ES-I3 (cell line): ENCODE data around the gene ZNF607.
"Not testable (repeated sequence)": the region's sequence is repeated elsewhere in the genome, so short reads cannot be mapped to it uniquely, and the experiment has no call there.

Experiments
- H3K36me3 ChIP-seq: 2 replicates; pipeline ENCODE4 v1.6.1; 2013; ENCODE audit warnings: mild to moderate bottlenecking, low read length, control low read depth, moderate library complexity; ENCODE audit not compliant: insufficient read depth
- H3K4me1 ChIP-seq: 2 replicates; pipeline ENCODE4 v1.6.1; 2013; ENCODE audit warnings: mild to moderate bottlenecking, control low read depth, low read length; ENCODE audit not compliant: insufficient read depth
- H3K9ac ChIP-seq: 2 replicates; pipeline ENCODE4 v1.6.1; 2013; ENCODE audit warnings: low read depth, mild to moderate bottlenecking, low read length, moderate library complexity
- H3K9me3 ChIP-seq: 2 replicates; pipeline ENCODE4 v1.6.1; 2013; ENCODE audit warnings: mild to moderate bottlenecking, low read length, moderate library complexity; ENCODE audit not compliant: control insufficient read depth, insufficient read depth

The ZNF607 gene

GRCh38 chr19:37719111-37719926, at the start of gene ZNF607:
Gene ZNF607 (minus strand): TSS chr19:37719761. CDS start chr19:37711618, 8,143 bp downstream.
- Histone ChIP-seq H3K4me1 (peaks cover 13% of the 10 kb centered on the region; the same call in 1 of the 2 replicates), H3K9ac (peak within 1 kb of the TSS; percentile 84), H3K36me3 (no peaks in the 10 kb centered on the region), H3K9me3 (no peaks in the 10 kb centered on the region)

GRCh38 chr19:37763488-37763887, 43.9 kb upstream of the ZNF607 start:
- Histone ChIP-seq H3K4me1 (no peaks in the 10 kb centered on the region), H3K9ac (no peak overlapping the region), H3K36me3 (no peaks in the 10 kb centered on the region; the same call in 1 of the 2 replicates), H3K9me3 (no peaks in the 10 kb centered on the region)

GRCh38 chr19:37757683-37758082, 38.1 kb upstream of the ZNF607 start:
- H3K4me1 ChIP-seq, H3K36me3 ChIP-seq, H3K9ac ChIP-seq, H3K9me3 ChIP-seq: not testable (repeated sequence)

GRCh38 chr19:37738371-37738770, 18.8 kb upstream of the ZNF607 start:
- Histone ChIP-seq H3K36me3 (peaks cover 13% of the 10 kb centered on the region; the same call in 1 of the 2 replicates), H3K4me1 (no peaks in the 10 kb centered on the region), H3K9me3 (peaks cover 7% of the 10 kb centered on the region), H3K9ac (no peak overlapping the region)

GRCh38 chr19:37725181-37725580, 5.6 kb upstream of the ZNF607 start:
- no peak overlapping the region for H3K9ac ChIP-seq
- no peaks in the 10 kb centered on the region for H3K9me3 ChIP-seq
- H3K36me3 ChIP-seq = no peaks in the 10 kb centered on the region
- H3K4me1 ChIP-seq = no peaks in the 10 kb centered on the region

GRCh38 chr19:37719927-37720265, 335 bp upstream of the ZNF607 start:
- H3K4me1 ChIP-seq = peaks cover 13% of the 10 kb centered on the region; the same call in 1 of the 2 replicates
- H3K9me3 ChIP-seq = no peaks in the 10 kb centered on the region
- no peaks in the 10 kb centered on the region for H3K36me3 ChIP-seq
- peak overlapping the region; percentile 84; the same call in 1 of the 2 replicates for H3K9ac ChIP-seq

GRCh38 chr19:37718304-37718703, 1.3 kb downstream of the ZNF607 start:
- H3K4me1 ChIP-seq = peaks cover 13% of the 10 kb centered on the region; the same call in 1 of the 2 replicates
- H3K9me3 ChIP-seq = no peaks in the 10 kb centered on the region
- H3K9ac ChIP-seq = peak overlapping the region; percentile 84
- no peaks in the 10 kb centered on the region for H3K36me3 ChIP-seq

- Histone ChIP-seq H3K4me1 (peaks cover 13% of the 10 kb centered on the region; the same call in 1 of the 2 replicates), H3K36me3 (no peaks in the 10 kb centered on the region), H3K9ac (no peak overlapping the region), H3K9me3 (no peaks in the 10 kb centered on the region)
Measured at GRCh38 chr19:37716140-37716539, 3.4 kb downstream of the ZNF607 start.

GRCh38 chr19:37706052-37706605, 13.4 kb downstream of the ZNF607 start:
- Histone ChIP-seq H3K9me3 (no peaks in the 10 kb centered on the region), H3K36me3 (no peaks in the 10 kb centered on the region), H3K9ac (no peak overlapping the region), H3K4me1 (no peaks in the 10 kb centered on the region)

- Histone ChIP-seq H3K4me1 (no peaks in the 10 kb centered on the region), H3K9ac (no peak overlapping the region), H3K36me3 (peaks cover 16% of the 10 kb centered on the region), H3K9me3 (peaks cover 15% of the 10 kb centered on the region; the same call in 1 of the 2 replicates)
Measured at GRCh38 chr19:37699057-37699456, 20.5 kb downstream of the ZNF607 start.

GRCh38 chr19:37698216-37698615, 21.3 kb downstream of the ZNF607 start:
- Histone ChIP-seq H3K9ac (no peak overlapping the region), H3K4me1 (no peaks in the 10 kb centered on the region), H3K9me3 (peaks cover 15% of the 10 kb centered on the region; the same call in 1 of the 2 replicates), H3K36me3 (peaks cover 16% of the 10 kb centered on the region)

GRCh38 chr19:37695144-37695899, 24.2 kb downstream of the ZNF607 start:
- Histone ChIP-seq H3K36me3 (peaks cover 16% of the 10 kb centered on the region), H3K9me3 (peaks cover 15% of the 10 kb centered on the region)

GRCh38 chr19:37692956-37693620, 26.5 kb downstream of the ZNF607 start:
- no peaks in the 10 kb centered on the region for H3K4me1 ChIP-seq
- H3K9ac ChIP-seq = no peak overlapping the region
- H3K9me3 ChIP-seq = peaks cover 3% of the 10 kb centered on the region
- peaks cover under 1% of the 10 kb centered on the region for H3K36me3 ChIP-seq

More at GRCh38 chr19:37695144-37695899, 24.2 kb downstream of the ZNF607 start:
- Histone ChIP-seq H3K9ac (no peak overlapping the region), H3K4me1 (no peaks in the 10 kb centered on the region)

- peak overlapping the region; percentile 70 for H3K9ac ChIP-seq
Measured at GRCh38 chr19:37691881-37692504, 27.6 kb downstream of the ZNF607 start.

More at GRCh38 chr19:37691881-37692504, 27.6 kb downstream of the ZNF607 start:
- Histone ChIP-seq H3K9me3 (no peaks in the 10 kb centered on the region; the same call in 1 of the 2 replicates), H3K4me1 (no peaks in the 10 kb centered on the region), H3K36me3 (no peaks in the 10 kb centered on the region)
